GM21576 (cell line): ENCODE results near the gene FCSK.
"Not testable (repeated sequence)": the region's sequence is repeated elsewhere in the genome, so short reads cannot be mapped to it uniquely, and the experiment has no call there.

ENCODE experiments used
- ATAC-seq: cut with Tn5 transposase; IDR thresholded peaks from one replicate; pipeline ENCODE4 v1.9.1; 2021; ENCODE audit warnings: mild to moderate bottlenecking, moderate library complexity; ENCODE audit not compliant: unreplicated experiment

Gene FCSK

GRCh38 chr16:70522216-70523075 lies 68.1 kb downstream of the FCSK start:
- no peak for ATAC-seq

- ATAC-seq = peak; percentile 56
Measured at GRCh38 chr16:70523076-70523742, 68.8 kb downstream of the FCSK start, which contains the start of gene COG4. TSS of gene COG4 (minus strand) at chr16:70523554. CDS start at chr16:70523543, 11 bp downstream.

GRCh38 chr16:70523743-70524398 lies 69.5 kb downstream of the FCSK start, which contains the start of gene SF3B3:
TSS of gene SF3B3 (plus strand) at chr16:70523816. CDS start at chr16:70526657, 2,841 bp downstream.
- no peak for ATAC-seq

- not testable (repeated sequence) for ATAC-seq
Measured at GRCh38 chr16:70524399-70524825, 70.0 kb downstream of the FCSK start.

- no peak for ATAC-seq
Measured at GRCh38 chr16:70526403-70526802, 72.0 kb downstream of the FCSK start.

- ATAC-seq = no peak
Measured at GRCh38 chr16:70527315-70527996, 73.1 kb downstream of the FCSK start.

GRCh38 chr16:70529051-70529777 lies 74.8 kb downstream of the FCSK start:
- no peak for ATAC-seq
